GM20000 (cell line): Measurements from ENCODE around the gene DPF3.

Source experiments
- DNase-seq: peaks from one replicate; pipeline ENCODE4 v3.0.0; 2012; ENCODE audit warnings: low spot score
- CTCF ChIP-seq: IDR thresholded peaks from 2 replicates; pipeline ENCODE4 v1.5.1; 2012; ENCODE audit warnings: mild to moderate bottlenecking, control low read depth; ENCODE audit errors: extremely low read depth, missing control alignments

The DPF3 gene

DNA sequence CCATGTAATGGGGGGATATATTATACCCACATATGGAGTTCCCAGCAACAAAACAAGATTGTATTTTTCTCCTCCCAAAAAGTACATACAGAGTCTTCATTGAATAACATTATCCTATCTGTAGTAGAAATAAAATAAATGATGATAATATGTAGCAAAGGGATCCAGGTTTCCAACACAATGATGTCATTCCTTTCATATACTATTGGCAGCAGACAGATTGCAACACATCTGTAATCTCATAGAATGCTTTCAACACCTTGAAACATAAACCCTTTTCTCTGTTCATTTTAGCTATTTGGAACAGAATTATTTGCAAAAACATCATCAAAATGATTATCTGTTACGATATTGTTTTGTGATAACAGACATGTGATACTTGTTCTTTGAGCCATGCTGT, 317.6 kb downstream of the DPF3 start:
- no peak for DNase-seq
- TF ChIP-seq CTCF = no peak

- DNase-seq = no peak
- TF ChIP-seq CTCF = no peak
Measured at GRCh38 chr14:72574715-72575114, 319.2 kb downstream of the DPF3 start.

DNA sequence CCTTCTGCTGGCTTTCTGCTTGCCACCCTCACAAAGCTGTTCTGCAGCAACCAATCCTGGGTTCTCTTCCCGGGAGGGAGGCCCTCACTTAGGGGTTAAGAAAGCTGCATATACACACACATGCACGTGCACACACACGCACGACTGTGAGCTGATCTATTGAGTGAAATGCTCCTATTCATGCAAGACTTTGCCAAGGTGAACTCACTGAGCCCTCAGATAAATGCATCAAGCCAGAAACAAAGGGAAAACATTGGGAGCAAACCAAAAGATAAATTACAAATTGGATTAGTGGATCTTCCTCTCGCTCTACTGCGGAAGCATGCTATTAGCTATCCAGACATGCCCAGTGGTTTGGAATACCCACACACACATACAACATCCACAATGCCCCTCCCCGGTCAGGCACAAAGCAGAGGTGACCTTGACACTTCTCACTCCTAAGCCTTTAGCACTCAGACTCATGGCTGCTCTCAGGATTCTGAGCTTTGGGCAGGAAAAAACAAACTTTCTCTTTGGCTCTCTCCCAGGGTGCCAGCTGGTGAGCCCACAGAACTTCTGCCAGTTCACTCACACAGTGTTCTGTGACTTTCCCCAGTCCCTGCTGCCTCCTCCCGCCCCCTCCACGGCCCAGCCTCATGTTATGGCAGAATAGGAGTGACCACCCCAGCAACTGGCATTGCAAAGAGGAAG, 320.0 kb downstream of the DPF3 start:
- no peak for TF ChIP-seq CTCF
- no peak for DNase-seq
